Endodermal cell (in vitro differentiated cells): Measurements from ENCODE around the gene TRPV6. TPM values are rescaled to one million over a fixed set of nuclear protein-coding genes. Genes with fewer than 3 reads are reported as not detected.

Experiments used
- DNase-seq: peaks from one replicate; pipeline ENCODE4 v3.0.0-alpha.2; 2017
- H3K27ac ChIP-seq: 2 replicates; pipeline ENCODE4 v1.5.1; 2013; ENCODE audit warnings: mild to moderate bottlenecking, low read depth, low read length, moderate library complexity
- H3K27me3 ChIP-seq: 2 replicates; pipeline ENCODE4 v1.6.1; 2013; ENCODE audit warnings: mild to moderate bottlenecking, low read length, moderate library complexity; ENCODE audit not compliant: insufficient read depth, control insufficient read depth, poor library complexity, severe bottlenecking
- H3K36me3 ChIP-seq: 2 replicates; pipeline ENCODE4 v1.7.0; 2013; ENCODE audit warnings: mild to moderate bottlenecking, low read length, moderate library complexity; ENCODE audit not compliant: control insufficient read depth, insufficient read depth
- H3K4me1 ChIP-seq: one replicate; pipeline ENCODE4 v1.7.0; 2013; ENCODE audit warnings: low read length; ENCODE audit not compliant: control insufficient read depth, insufficient read depth
- H3K4me3 ChIP-seq: 2 replicates; pipeline ENCODE4 v1.5.1; 2013; ENCODE audit warnings: mild to moderate bottlenecking, low read length, moderate library complexity
- H3K9ac ChIP-seq: 2 replicates; pipeline ENCODE4 v1.6.1; 2013; ENCODE audit warnings: mild to moderate bottlenecking, low read length, moderate library complexity; ENCODE audit not compliant: poor library complexity, severe bottlenecking; ENCODE audit errors: extremely low read depth
- H3K9me3 ChIP-seq: 2 replicates; pipeline ENCODE4 v1.6.1; 2013; ENCODE audit warnings: mild to moderate bottlenecking, low read length, moderate library complexity; ENCODE audit not compliant: control insufficient read depth
- H3K27ac Mint-ChIP-seq: 2 replicates; pipeline ENCODE4 v1.8.0; 2020; ENCODE audit warnings: mixed read lengths
- H3K27me3 Mint-ChIP-seq: 2 replicates; pipeline ENCODE4 v1.8.0; 2021; ENCODE audit warnings: mild to moderate bottlenecking, mixed read lengths; ENCODE audit not compliant: insufficient read depth
- H3K36me3 Mint-ChIP-seq: 2 replicates; pipeline ENCODE4 v1.8.0; 2020; ENCODE audit warnings: low read depth, mixed read lengths
- H3K4me1 Mint-ChIP-seq: 2 replicates; pipeline ENCODE4 v1.8.0; 2020; ENCODE audit warnings: mixed read lengths
- H3K4me3 Mint-ChIP-seq: 2 replicates; pipeline ENCODE4 v1.8.0; 2020; ENCODE audit warnings: mild to moderate bottlenecking, moderate library complexity, mixed read lengths
- H3K9me3 Mint-ChIP-seq: 2 replicates; pipeline ENCODE4 v1.8.0; 2020; ENCODE audit warnings: mild to moderate bottlenecking, mixed read lengths
- CTCF ChIP-seq: fragments of 200-600 bp; sonication (generic); conservative IDR thresholded peaks from 2 replicates; pipeline ENCODE4 v1.5.0; 2021; ENCODE audit warnings: antibody characterized with exemption, mild to moderate bottlenecking
- WGBS, 2 experiments: methylation state at CpG; one replicate each; pipeline versions ENCODE4 v1.1.5 to v1.1.7; 2013; ENCODE audit warnings: missing lambda C conversion rate in 2 of 2, mixed read lengths in 1 of 2; ENCODE audit not compliant: insufficient coverage in 1 of 2, insufficient read length in 1 of 2; 5-methylcytosine and 5-hydroxymethylcytosine counted together
- total RNA-seq, 2 donors: library from RNA; stranded (reverse); fragmentation: NEBNext Ultra II Directional in 1 of 2; extraction: Animal tissue kit (Norgen Biotek cat#: 25700) in 1 of 2; gene quantifications; 2 replicates in 1 of 2; 3 replicates in 1 of 2; pipeline ENCODE4 v1.2.1, GENCODE V29; 2021

The TRPV6 gene
- total RNA-seq, 2 donors from 2014 or later, result 2.7 to 4.1 TPM

- no peak overlapping the region for H3K9ac ChIP-seq
- DNase-seq, result peak; percentile 28
- Mint-ChIP-seq H3K4me3 (no peak overlapping the region), H3K9me3 (no peaks in the 10 kb centered on the region), H3K27ac (no peak overlapping the region), H3K36me3 (no peaks in the 10 kb centered on the region), H3K4me1 (peaks cover 8% of the 10 kb centered on the region), H3K27me3 (peaks cover 16% of the 10 kb centered on the region)
- peaks cover 5% of the 10 kb centered on the region for H3K27me3 ChIP-seq
- no peaks in the 10 kb centered on the region for H3K9me3 ChIP-seq
- 89% methylated on average over 4 of the region's 4 CpGs for WGBS, 2 experiments
- no peak overlapping the region for H3K27ac ChIP-seq
- H3K36me3 ChIP-seq, result no peaks in the 10 kb centered on the region
- no peak for TF ChIP-seq CTCF
- H3K4me1 ChIP-seq, result no peaks in the 10 kb centered on the region
- no peak overlapping the region for H3K4me3 ChIP-seq
Measured at GRCh38 chr7:142884286-142884640, 1.3 kb downstream of the TRPV6 start.

GRCh38 chr7:142883571-142884285 lies 1.8 kb downstream of the TRPV6 start:
- H3K4me1 Mint-ChIP-seq, result peaks cover 8% of the 10 kb centered on the region
- 94 to 96% methylated on average over 3 to 7 of the region's 7 CpGs for WGBS, 2 experiments
- DNase-seq, result peak; percentile 23
- H3K27ac ChIP-seq, result no peak overlapping the region
- H3K9me3 Mint-ChIP-seq, result no peaks in the 10 kb centered on the region
- no peak for TF ChIP-seq CTCF
- no peak overlapping the region for H3K27ac Mint-ChIP-seq
- H3K4me3 ChIP-seq, result no peak overlapping the region
- no peak overlapping the region for H3K9ac ChIP-seq
- H3K9me3 ChIP-seq, result no peaks in the 10 kb centered on the region
- no peaks in the 10 kb centered on the region for H3K36me3 Mint-ChIP-seq
- peaks cover 5% of the 10 kb centered on the region for H3K27me3 ChIP-seq
- no peaks in the 10 kb centered on the region for H3K4me1 ChIP-seq
- no peak overlapping the region for H3K4me3 Mint-ChIP-seq
- peaks cover 16% of the 10 kb centered on the region for H3K27me3 Mint-ChIP-seq
- no peaks in the 10 kb centered on the region for H3K36me3 ChIP-seq

GRCh38 chr7:142883145-142883544 lies 2.4 kb downstream of the TRPV6 start:
- Histone ChIP-seq H3K9ac (no peak overlapping the region), H3K36me3 (no peaks in the 10 kb centered on the region), H3K27ac (no peak overlapping the region), H3K4me3 (no peak overlapping the region), H3K9me3 (no peaks in the 10 kb centered on the region), H3K27me3 (peaks cover 5% of the 10 kb centered on the region), H3K4me1 (no peaks in the 10 kb centered on the region)
- H3K27me3 Mint-ChIP-seq, result peaks cover 19% of the 10 kb centered on the region
- H3K4me1 Mint-ChIP-seq, result peaks cover 8% of the 10 kb centered on the region
- WGBS, 2 experiments, result 93 to 98% methylated on average over 10 of the region's 10 CpGs
- TF ChIP-seq CTCF, result no peak
- peak; percentile 20 for DNase-seq
- no peaks in the 10 kb centered on the region for H3K9me3 Mint-ChIP-seq
- no peak overlapping the region for H3K27ac Mint-ChIP-seq
- no peak overlapping the region for H3K4me3 Mint-ChIP-seq
- H3K36me3 Mint-ChIP-seq, result no peaks in the 10 kb centered on the region
